COLO829 (cell line): Measurements from ENCODE around the gene DGKQ.

Experiments
- DNase-seq: peaks from one replicate; pipeline ENCODE4 v3.0.0; 2012; ENCODE audit warnings: low spot score

The DGKQ gene

GRCh38 chr4:960636-961350 is 12.6 kb downstream of the DGKQ start:
- DNase-seq = no peak

GRCh38 chr4:960140-960635 is 13.2 kb downstream of the DGKQ start:
- no peak for DNase-seq

GRCh38 chr4:959338-960139 is 13.8 kb downstream of the DGKQ start:
- DNase-seq = no peak

GRCh38 chr4:958696-959337 is 14.6 kb downstream of the DGKQ start:
- DNase-seq = no peak

- no peak for DNase-seq
Observed at GRCh38 chr4:958314-958665, 15.1 kb downstream of the DGKQ start.

GRCh38 chr4:957581-958313 is 15.6 kb downstream of the DGKQ start:
- DNase-seq = no peak

GRCh38 chr4:957231-957580 is 16.2 kb downstream of the DGKQ start:
- DNase-seq = no peak

GRCh38 chr4:956531-957230 is 16.7 kb downstream of the DGKQ start:
- DNase-seq = no peak

- no peak for DNase-seq
Observed at GRCh38 chr4:955931-956381, 17.4 kb downstream of the DGKQ start.

- DNase-seq = no peak
Observed at GRCh38 chr4:955161-955921, 18.0 kb downstream of the DGKQ start.

GRCh38 chr4:954211-955020 is 19.0 kb downstream of the DGKQ start:
- DNase-seq = no peak

GRCh38 chr4:953574-953915 is 19.8 kb downstream of the DGKQ start:
- DNase-seq = no peak

- DNase-seq = no peak
Observed at GRCh38 chr4:952881-953573, 20.3 kb downstream of the DGKQ start.

GRCh38 chr4:951594-952468 is 21.5 kb downstream of the DGKQ start:
- no peak for DNase-seq

GRCh38 chr4:951186-951585 is 22.2 kb downstream of the DGKQ start:
- DNase-seq = no peak

- DNase-seq = no peak
Observed at GRCh38 chr4:950136-951020, 23.0 kb downstream of the DGKQ start.

- DNase-seq = no peak
Observed at GRCh38 chr4:949656-950055, 23.7 kb downstream of the DGKQ start.

- DNase-seq = no peak
Observed at GRCh38 chr4:948936-949300, 24.5 kb downstream of the DGKQ start.
